Left hindlimb (tissue), 1 donor: ENCODE results near the gene ITPRIPL1.
A peak's percentile ranks its signal among the peaks of the same experiment; 100 is the strongest.

Experiments
- DNase-seq: peaks from one replicate; pipeline ENCODE4 v3.0.0-alpha.2; 2018

Gene ITPRIPL1

GRCh38 chr2:96323849-96324248 is 1.3 kb upstream of the ITPRIPL1 start:
- no peak for DNase-seq

DNA sequence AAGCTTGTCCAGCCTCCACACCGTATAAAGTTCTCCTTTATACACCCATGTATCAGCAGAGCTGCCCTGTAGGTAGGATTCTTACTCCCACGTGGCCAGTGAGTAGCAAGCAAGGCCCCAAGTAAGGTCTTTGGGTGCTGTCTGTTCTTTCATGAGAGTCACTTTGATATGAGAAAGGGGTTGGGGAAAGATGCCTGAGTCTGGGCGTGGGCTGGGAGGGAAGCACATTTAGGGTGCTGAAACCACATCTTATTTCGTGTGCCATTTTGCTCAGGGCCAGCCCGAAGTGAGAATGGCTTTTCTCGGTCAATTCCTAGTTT is 436 bp upstream of the ITPRIPL1 start:
- DNase-seq = no peak

- no peak for DNase-seq
These were observed 753 bp downstream of the ITPRIPL1 start for GRCh38 chr2:96325884-96326255.

DNA sequence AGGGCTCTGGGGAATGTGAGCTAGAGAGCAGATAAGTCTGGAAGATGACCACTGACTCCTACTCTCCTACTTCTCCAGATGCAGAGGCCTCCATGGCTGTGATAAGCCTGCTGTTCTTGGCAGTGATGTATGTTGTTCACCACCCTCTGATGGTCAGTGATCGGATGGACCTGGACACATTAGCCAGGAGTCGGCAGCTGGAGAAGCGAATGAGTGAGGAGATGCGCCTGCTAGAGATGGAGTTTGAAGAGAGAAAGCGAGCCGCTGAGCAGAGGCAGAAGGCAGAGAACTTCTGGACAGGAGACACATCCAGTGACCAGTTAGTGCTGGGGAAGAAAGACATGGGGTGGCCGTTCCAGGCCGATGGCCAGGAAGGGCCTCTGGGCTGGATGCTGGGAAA is 1.4 kb downstream of the ITPRIPL1 start:
- DNase-seq = no peak

- DNase-seq = no peak
These were observed 2.1 kb downstream of the ITPRIPL1 start for GRCh38 chr2:96326990-96327820.

- no peak for DNase-seq
These were observed 4.3 kb downstream of the ITPRIPL1 start for GRCh38 chr2:96329456-96329855.

DNA sequence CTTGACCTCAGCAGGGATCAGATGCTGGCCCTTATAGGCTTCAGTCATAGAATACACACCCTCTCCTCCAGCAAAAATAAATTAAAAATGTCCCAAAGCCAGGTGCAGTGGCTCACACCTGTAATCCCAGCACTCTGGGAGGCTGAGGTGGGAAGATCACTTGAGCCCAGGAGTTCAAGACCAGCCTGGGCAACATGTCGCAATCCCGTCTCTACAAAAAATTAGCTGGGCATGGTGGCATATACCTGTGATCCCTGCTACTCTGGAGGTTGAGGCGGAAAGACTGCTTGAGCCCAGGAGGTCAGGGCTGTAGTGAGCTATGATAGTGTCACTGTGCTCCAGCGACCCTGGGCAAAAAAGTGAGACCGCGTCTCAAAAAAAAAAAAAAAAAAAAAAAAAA is 4.8 kb downstream of the ITPRIPL1 start:
- no peak for DNase-seq

- DNase-seq = no peak
These were observed 5.3 kb downstream of the ITPRIPL1 start for GRCh38 chr2:96330407-96330806.

- DNase-seq = no peak
These were observed 8.6 kb downstream of the ITPRIPL1 start for GRCh38 chr2:96333708-96334107.

- no peak for DNase-seq
These were observed 11.1 kb downstream of the ITPRIPL1 start for GRCh38 chr2:96336104-96336775.

- no peak for DNase-seq
These were observed 11.8 kb downstream of the ITPRIPL1 start for GRCh38 chr2:96336873-96337272.

DNA sequence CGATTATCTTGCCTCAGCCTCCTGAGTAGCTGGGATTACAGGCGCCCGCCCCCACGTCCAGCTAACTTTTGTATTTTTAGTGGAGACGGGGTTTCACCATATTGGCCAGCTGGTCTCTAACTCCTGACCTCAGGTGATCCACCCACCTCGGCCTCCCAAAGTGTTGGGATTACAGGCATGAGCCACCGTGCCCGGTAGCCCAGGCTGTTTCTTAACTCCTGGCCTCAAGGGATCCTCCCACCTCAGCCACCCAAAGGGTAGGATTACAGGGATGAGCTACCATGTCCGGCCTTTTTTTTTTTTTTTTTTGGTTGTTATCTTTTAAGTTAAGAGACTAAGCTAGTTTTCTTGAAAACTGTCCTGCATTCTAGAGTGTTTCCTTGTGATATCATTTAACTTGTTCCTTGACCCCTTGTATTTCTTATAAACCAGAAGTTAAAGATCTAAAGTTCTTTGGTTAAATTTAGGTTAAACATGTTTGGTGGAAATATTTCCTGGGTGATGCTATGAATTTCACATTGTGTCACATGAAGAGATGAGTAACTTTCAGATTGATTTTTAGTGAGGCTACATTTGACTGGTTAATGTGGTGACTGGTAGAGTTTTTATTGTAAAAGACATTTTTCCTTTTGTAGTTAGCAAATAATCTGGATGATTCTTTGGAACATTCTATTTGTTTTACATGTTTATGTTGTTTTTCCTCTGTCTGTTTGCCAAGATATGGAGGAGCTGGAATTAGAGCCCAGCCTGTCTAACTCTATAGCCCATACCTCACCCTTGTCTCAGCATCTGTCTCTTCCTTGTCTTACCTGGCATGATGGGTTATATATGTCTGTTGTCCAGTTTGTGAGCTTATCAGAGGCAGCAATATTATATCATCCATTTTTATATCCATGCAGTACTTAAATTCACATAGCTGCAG is 15.6 kb downstream of the ITPRIPL1 start:
- DNase-seq = no peak

DNA sequence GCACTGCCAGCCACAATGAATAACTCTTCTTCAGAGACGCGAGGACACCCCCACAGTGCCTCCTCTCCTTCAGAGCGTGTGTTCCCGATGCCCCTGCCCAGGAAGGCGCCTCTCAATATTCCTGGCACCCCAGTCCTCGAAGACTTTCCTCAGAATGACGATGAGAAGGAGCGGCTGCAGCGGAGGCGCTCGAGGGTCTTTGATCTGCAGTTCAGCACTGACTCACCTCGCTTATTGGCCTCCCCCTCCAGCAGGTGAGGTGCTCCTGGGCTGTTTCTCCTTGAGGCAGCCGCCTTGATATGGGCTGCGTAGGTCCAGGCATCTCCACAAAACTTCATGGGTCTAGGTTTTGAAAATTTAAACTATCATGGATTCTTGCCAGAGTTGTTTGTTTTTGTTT is 16.5 kb downstream of the ITPRIPL1 start:
- no peak for DNase-seq

- no peak for DNase-seq
These were observed 17.0 kb downstream of the ITPRIPL1 start for GRCh38 chr2:96342085-96342484.

- DNase-seq = no peak
These were observed 18.9 kb downstream of the ITPRIPL1 start for GRCh38 chr2:96344011-96344410.

DNA sequence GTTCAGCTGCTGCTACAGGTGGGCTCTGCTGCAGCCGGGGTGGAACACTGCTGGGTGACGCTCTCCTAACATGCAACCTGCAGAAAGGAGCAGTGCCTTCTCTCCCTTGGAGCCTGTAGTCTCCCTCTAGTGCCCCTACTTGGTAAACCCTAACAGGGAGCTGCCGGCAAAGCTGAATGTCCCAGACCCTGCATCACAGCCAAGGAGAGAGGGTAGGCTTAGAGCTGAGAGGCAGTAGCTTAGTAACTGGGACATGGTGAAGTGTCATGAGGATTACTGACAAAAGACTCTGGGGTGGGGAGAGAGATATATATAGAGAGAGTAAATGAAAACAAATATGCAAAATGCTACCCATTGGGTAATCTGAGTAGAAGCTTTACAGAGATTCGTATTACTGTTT is 20.3 kb downstream of the ITPRIPL1 start:
- DNase-seq = no peak

GRCh38 chr2:96345868-96346462 is 20.8 kb downstream of the ITPRIPL1 start:
- no peak for DNase-seq

- DNase-seq = no peak
These were observed 22.3 kb downstream of the ITPRIPL1 start for GRCh38 chr2:96347395-96347794.

DNA sequence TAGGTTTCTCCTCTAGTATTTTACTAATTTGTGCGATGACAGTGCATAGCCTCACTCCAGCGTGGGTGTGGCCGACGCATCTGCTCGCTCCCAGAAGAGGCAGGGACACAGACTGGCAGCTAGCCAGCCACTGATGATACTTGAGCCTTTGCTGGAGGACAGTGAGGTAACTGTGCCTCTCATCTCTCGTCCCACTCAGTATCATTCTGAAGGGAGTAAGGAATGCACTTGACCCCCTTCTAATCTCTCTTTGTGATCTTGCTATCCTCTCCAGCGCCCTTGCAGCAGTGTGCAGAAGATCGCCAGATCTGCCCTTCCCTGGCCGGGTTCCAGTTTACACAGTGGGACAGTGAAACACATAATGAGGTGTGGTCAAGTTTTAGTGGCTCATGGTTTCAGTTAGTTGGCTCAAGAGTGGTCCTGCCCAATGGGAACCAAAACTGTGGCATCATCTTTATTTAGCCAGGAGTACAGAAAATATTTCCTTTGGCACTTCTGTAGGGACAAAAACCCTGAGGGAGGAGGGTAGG is 28.0 kb downstream of the ITPRIPL1 start:
- peak; percentile 73 for DNase-seq

DNA sequence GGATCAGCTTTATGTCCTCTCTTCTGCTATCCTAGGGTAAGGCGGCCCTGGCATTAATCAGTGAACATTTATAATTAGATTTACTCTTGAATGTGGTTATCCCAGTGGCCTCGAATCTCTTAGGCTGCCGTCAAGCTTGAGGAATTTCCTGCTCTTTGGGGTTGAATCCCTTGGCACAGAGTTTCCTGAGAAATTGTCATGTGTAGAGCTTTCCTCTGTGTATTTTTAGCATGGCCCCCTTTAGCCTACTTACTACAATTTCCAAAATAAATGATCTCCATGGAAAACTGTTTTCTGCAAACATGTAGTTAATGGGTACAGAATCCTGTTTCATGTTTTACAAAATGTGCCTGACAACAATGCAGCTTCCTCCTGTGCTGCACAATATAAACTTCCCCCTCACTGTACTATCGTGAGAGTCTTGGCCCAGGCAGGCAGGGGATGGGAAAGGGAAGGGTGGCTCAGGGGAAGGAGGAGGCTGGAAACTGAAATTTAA is 28.5 kb downstream of the ITPRIPL1 start:
- DNase-seq = peak; percentile 34

GRCh38 chr2:96354492-96354891 is 29.4 kb downstream of the ITPRIPL1 start:
- no peak for DNase-seq

- DNase-seq = no peak
These were observed 31.8 kb downstream of the ITPRIPL1 start for GRCh38 chr2:96356889-96357288.

DNA sequence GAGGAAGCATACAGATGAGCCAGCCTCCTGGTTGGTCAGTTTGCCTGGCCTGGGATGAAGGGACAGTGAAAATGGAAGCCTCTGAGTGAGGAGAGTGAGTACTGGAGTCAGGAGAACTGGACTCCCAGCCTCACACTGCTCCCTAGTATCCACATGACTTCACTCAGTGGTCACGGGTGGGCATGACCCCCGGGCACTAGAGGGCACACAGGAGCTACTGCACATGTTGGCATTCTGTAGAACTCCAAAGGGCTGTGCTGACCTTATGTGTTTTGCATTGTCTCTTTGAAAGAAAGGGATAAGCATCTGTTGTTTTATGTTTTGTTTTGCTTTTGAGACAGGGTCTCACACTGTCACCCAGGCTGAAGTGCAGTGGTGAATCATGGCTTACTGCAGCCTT is 34.2 kb downstream of the ITPRIPL1 start:
- no peak for DNase-seq
